Measurements from ENCODE around the gene HIF1AN. TPM values are rescaled to one million over a fixed set of nuclear protein-coding genes. Genes with fewer than 3 reads are reported as not detected.

The HIF1AN gene
- total RNA-seq, 4 donors from 2014 or later: 11.9 to 21.0 (median 15.6) TPM

- H3K4me3 ChIP-seq (ENCODE audit: low read depth, poor library complexity, severe bottlenecking): no peak overlapping the region
- TF ChIP-seq CTCF (IDR thresholded peaks at IDR 0.05) (no peak), POLR2A (IDR thresholded peaks at IDR 0.05) (no peak)
- intact Hi-C loops (cut with DNase I; ENCODE audit: low total_unique reads): no loop called here
- no peak for DNase-seq (ENCODE audit: low spot score in 2 of 2)
These were observed 34.3 kb upstream of the HIF1AN start for GRCh38 chr10:100501423-100501822.

- H3K4me3 ChIP-seq (ENCODE audit: low read depth, poor library complexity, severe bottlenecking): no peak overlapping the region
- 63 to 71% methylated on average over 1 of the region's 1 CpG for WGBS, 2 donors
- TF ChIP-seq CTCF (IDR thresholded peaks at IDR 0.05) (no peak), POLR2A (IDR thresholded peaks at IDR 0.05) (no peak)
- DNase-seq (ENCODE audit: low spot score in 2 of 2): no peak
- intact Hi-C loops (cut with DNase I; ENCODE audit: low total_unique reads): no loop called here
These were observed 32.7 kb upstream of the HIF1AN start for GRCh38 chr10:100502926-100503494.

GRCh38 chr10:100504096-100504495, 31.6 kb upstream of the HIF1AN start:
- H3K4me3 ChIP-seq (ENCODE audit: low read depth, poor library complexity, severe bottlenecking): no peak overlapping the region
- TF ChIP-seq CTCF (IDR thresholded peaks at IDR 0.05) (no peak), POLR2A (IDR thresholded peaks at IDR 0.05) (no peak)
- intact Hi-C loops (cut with DNase I; ENCODE audit: low total_unique reads): no loop called here
- DNase-seq (ENCODE audit: low spot score in 2 of 2): no peak
- 71 to 72% methylated on average over 5 of the region's 5 CpGs for WGBS, 2 donors

- H3K4me3 ChIP-seq (ENCODE audit: low read depth, poor library complexity, severe bottlenecking): no peak overlapping the region
- TF ChIP-seq CTCF (IDR thresholded peaks at IDR 0.05) (no peak), POLR2A (IDR thresholded peaks at IDR 0.05) (no peak)
- intact Hi-C loops (cut with DNase I; ENCODE audit: low total_unique reads): no loop called here
- DNase-seq (ENCODE audit: low spot score in 2 of 2): no peak
- 98 to 100% methylated on average over 2 of the region's 2 CpGs for WGBS, 2 donors
These were observed 30.6 kb upstream of the HIF1AN start for GRCh38 chr10:100505164-100505563.

- 97 to 100% methylated on average over 5 of the region's 5 CpGs for WGBS, 2 donors
- intact Hi-C loops (cut with DNase I; ENCODE audit: low total_unique reads): no loop called here
- DNase-seq (ENCODE audit: low spot score in 2 of 2): no peak
- TF ChIP-seq POLR2A (IDR thresholded peaks at IDR 0.05) (no peak), CTCF (IDR thresholded peaks at IDR 0.05) (no peak)
- H3K4me3 ChIP-seq (ENCODE audit: low read depth, poor library complexity, severe bottlenecking): no peak overlapping the region
These were observed 29.0 kb upstream of the HIF1AN start for GRCh38 chr10:100506596-100507356.
